ENCODE data around the gene WDR7. TPM values are rescaled to one million over a fixed set of nuclear protein-coding genes. Genes with fewer than 3 reads are reported as not detected.

The WDR7 gene
- total and polyA plus RNA-seq, 9 of the 15 experiments (the other 6 are each of a cell fraction or from before 2014, with no cell fraction given) = 1.4 to 9.4 (median 5.3) TPM

DNA sequence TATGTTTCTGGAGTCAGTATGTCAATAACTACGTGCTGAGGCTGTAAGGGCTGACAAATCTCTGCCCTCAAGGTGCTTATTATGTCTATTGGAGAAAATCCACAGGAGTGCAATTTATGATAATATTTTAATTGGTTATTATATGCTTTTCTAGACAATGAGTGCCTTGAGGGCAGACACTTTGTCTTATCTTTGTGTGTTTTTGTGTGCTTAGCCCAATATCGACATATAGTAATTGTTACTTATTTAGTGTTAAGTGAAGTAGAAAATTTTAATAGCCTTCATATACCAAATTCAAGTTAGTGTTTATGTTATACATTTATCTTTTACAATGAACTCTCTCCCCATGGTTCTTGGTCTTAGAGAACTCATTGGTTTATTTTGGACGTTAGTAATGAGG, 118.9 kb downstream of the WDR7 start:
- Histone ChIP-seq H2AFZ (ENCODE audit: low read depth, low read length) (no peak overlapping the region), H3K4me3 (no peak overlapping the region), H3K27me3 (ENCODE audit: control insufficient read depth in 2 of 2, insufficient read depth in 2 of 2, low read length in 2 of 2) (no peaks in the 10 kb centered on the region), H3K9ac (ENCODE audit: insufficient read depth in 1 of 2, low read depth in 2 of 2, low read length in 2 of 2) (no peak overlapping the region), H3K9me3 (replicated peaks; ENCODE audit: control insufficient read depth, insufficient read depth, low read depth, low read length) (no peaks in the 10 kb centered on the region), H3K4me2 (ENCODE audit: insufficient read depth, low read length) (no peak overlapping the region), H3K9me1 (ENCODE audit: control insufficient read depth, insufficient read depth, low read length) (no peaks in the 10 kb centered on the region), H4K20me1 (replicated peaks; ENCODE audit: control insufficient read depth, insufficient read depth, low read length) (no peaks in the 10 kb centered on the region), H3K36me3 (ENCODE audit: control insufficient read depth, insufficient read depth, low read length) (no peaks in the 10 kb centered on the region), H3K79me2 (ENCODE audit: control insufficient read depth, insufficient read depth, low read length) (no peaks in the 10 kb centered on the region), H3K27ac (ENCODE audit: extremely low read depth, low read depth, low read length) (no peak overlapping the region), H3K4me1 (replicated peaks in 1 of 2; ENCODE audit: control insufficient read depth in 2 of 2, insufficient read depth in 2 of 2, low read length in 2 of 2) (no peaks in the 10 kb centered on the region; a peak in 1 of 5 replicates)
- BruUV-seq (replicated peaks) = no TSS peak
- in situ Hi-C loops (cut with MboI) = no loop called here
- intact Hi-C loops (cut with micrococcal nuclease) = no loop called here
- no peak for DNase-seq (ENCODE audit: extremely low read depth in 1 of 4, low spot score in 3 of 4)
- FAIRE-seq = no peak
- no peak for ATAC-seq
- TF ChIP-seq SRSF1 (IDR thresholded peaks at IDR 0.05; ENCODE audit: low read depth, low read length) = no peak
- no peak for TF ChIP-seq HNRNPH1 (optimal IDR thresholded peaks at IDR 0.05; ENCODE audit: low read depth, low read length)
- TF ChIP-seq CHCHD3 (CRISPR knock-in tag; IDR thresholded peaks at IDR 0.05) = no peak
- no peak for TF ChIP-seq TSC22D4 (tag; IDR thresholded peaks at IDR 0.05)
- no peak for TF ChIP-seq ZNF583 (CRISPR knock-in tag; IDR thresholded peaks at IDR 0.05)
- TF ChIP-seq CUX1 (CRISPR knock-in tag; IDR thresholded peaks at IDR 0.05) = no peak
- TF ChIP-seq ATF2 (CRISPR knock-in tag; IDR thresholded peaks at IDR 0.05) = no peak
- POLR2A ChIA-PET = no interaction called here
- 10% methylated on average over 3 of the region's 3 CpGs for WGBS (ENCODE audit: insufficient coverage, low coverage, missing lambda C conversion rate)
- CTCF ChIA-PET (ENCODE audit: low intra/inter-chr PET ratio) = no interaction called here

Data from K562 (cell line).